T47D (cell line): ENCODE measurements around the gene MLST8.
"Not testable (repeated sequence)": the region's sequence is repeated elsewhere in the genome, so short reads cannot be mapped to it uniquely, and the experiment has no call there.

ENCODE experiments used
- DNase-seq, 2 experiments: peaks; one replicate each; pipeline versions ENCODE4 v3.0.0 to v3.0.0-alpha.2; 2011 to 2012; ENCODE audit warnings: low read depth in 1 of 2, low spot score in 1 of 2
- JUND ChIP-seq: IDR thresholded peaks from 2 replicates; pipeline ENCODE4 v1.6.1; 2012; ENCODE audit warnings: low read depth
- in situ Hi-C: cut with HindIII; loops from 2 replicates; pipeline ENCODE4 v1.10.0; 2016; ENCODE audit warnings: low sequenced_read_pairs, low pct_unique_long_range_greater_than_20kb

MLST8 gene

DNA sequence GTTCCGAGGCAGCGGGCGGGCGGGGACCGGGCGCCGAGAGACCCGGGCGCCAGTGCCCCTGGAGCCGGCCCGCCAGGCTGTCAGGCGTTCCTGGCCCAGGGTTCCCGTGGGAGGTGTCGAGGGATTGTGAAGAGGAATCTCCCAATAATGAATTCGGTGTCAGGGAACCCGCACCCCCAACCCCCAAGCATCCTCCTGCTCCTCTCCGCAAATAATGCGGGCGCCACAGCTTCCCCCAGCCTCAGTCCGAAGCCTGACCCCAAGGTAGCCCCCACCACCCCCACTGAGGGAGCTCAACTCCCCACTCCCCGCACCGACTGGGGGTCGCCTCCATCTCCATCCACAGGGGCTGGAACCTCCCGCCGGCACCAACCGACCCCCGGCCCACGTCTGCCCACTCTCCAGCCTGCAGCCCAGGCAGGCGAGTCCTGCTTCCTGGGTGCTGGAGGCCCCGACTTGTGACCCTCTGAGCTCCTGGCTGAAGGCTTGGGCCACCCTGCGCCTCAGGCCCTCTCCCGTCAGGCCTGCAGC is 8.2 kb upstream of the MLST8 start:
- in situ Hi-C loops: no loop called here
- DNase-seq: no peak
- TF ChIP-seq JUND: no peak

DNA sequence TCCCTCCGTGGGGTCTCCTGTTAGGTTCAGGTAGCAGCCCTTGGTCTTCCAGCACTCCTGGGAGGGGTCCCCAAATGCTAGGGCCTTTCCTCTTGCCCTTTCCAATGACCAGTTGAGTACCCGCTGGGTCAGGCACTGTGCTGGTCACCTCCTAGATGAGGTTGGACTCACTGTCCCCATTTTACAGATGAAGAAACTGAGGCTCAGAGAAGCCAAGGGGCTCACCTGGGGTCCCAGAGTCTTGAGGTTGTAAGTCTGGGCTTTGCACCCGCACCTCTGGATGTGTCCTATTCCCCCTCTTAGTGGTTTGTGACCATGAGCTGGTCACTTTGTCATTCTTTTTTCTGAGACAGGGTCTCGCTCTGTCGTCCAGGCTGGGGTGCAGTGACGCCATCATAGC is 7.5 kb upstream of the MLST8 start:
- in situ Hi-C loops: no loop called here
- TF ChIP-seq JUND: no peak
- DNase-seq: no peak

DNA sequence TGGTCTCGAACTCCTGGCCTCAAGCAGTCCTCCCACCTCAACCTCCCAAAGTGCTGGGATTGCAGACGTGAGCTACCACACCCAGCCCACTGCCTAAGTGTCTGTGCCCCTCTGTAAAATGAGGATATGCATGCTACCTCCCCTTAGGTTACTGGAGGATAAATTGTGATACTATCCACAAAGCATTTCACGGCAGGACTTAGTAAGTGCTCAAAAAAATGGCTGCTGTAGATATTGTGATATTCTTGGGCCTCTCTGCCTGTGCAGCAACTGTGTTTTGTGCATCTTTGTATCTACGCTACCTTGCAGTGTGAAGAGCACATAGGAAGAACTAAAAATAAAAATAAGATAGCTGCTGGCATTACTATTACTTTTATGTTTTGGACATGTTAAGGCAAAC is 7.0 kb upstream of the MLST8 start:
- no peak for TF ChIP-seq JUND
- no peak for DNase-seq
- in situ Hi-C loops: no loop called here

DNA sequence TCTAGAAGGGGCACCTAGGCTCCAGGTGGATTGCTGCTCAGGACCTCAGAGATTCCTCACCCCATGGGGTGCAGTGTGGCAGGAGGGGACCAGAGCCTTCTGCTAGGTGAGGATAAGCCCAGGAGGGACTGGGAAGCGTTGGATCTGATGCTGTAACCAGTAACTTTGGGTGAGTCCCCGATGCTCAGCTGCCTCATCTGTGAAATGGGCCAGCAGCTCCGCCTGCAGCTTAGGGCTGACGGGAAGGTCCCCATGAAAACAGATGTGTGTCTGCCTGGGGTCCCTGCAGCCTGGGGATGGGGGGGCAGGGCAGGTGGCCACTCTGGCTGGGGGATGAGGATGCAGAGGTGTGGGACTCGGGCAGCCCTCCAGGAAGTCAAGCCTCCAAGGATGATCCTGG is 6.2 kb upstream of the MLST8 start:
- DNase-seq: no peak
- in situ Hi-C loops: no loop called here
- no peak for TF ChIP-seq JUND

DNA sequence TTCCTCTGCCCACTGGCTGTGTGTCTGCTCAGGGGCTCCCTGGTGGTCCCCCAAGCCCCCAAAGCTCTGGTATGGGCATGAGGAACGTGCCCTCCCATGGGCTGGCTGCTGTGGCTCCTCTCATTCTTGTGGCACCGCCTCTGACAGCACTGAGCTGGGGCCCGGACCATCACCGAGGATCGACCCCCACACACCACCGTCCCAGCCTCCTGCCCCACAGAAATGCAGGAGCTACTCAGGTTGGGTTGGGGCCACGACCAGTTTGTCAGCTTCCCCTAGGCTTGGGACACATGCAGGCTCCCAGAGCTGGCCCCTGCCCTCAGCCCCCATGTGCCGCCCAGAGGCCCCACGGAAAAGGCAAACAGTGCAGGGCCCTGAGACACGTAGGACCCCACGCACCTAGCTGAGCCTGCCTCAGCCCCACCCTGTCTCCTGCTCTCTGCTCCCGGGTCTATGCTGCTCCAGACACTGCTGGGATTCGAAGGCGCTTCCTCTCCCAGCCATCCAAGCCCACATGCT is 5.6 kb upstream of the MLST8 start:
- in situ Hi-C loops: no loop called here
- no peak for TF ChIP-seq JUND
- no peak for DNase-seq

DNA sequence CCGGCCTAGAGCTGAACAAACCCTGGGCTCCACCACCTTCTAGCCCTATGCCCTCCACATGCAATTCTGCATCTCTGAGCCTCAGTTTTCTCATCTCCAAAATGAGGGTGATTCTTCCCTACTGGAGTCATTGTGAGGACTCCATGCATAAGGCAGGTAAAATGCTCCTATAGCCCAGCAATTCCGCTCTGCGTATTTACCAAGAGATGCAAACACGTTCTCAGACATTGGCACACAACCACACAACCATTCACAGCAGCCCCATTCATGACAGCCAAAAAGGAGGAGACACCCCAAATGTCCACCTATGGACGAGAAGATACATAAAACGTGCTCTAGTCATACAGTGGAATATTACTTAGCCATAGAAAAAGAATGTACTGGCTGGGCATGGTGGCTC is 4.9 kb upstream of the MLST8 start:
- no peak for DNase-seq
- no peak for TF ChIP-seq JUND
- in situ Hi-C loops: no loop called here

DNA sequence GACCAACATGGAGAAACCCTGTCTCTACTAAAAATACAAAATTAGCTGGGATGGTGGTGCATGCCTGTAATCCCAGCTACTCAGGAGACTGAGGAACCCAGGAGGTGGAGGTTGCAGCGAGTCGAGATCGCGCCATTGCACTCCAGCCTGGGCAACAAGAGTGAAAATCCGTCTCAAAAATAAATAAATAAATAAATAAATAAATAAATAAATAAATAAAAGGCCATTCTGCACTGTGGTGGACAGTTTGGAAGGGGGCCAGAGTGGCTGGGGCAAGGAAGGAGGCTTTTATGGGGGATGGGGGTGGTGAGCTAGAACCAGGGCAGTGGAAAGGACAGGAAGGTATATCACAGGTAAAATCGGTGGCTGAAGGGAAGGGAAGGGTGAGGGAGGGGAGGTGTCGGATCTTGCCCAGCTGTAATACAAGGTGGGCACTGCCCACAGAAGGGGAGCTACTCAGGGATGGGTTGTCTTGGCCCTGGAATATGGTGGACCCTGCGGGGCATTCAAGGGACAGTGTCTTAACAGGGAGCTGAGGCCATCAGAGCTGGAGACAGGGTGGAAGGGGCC is 2.0 kb upstream of the MLST8 start:
- in situ Hi-C loops, DNase-seq: not testable (repeated sequence)

DNA sequence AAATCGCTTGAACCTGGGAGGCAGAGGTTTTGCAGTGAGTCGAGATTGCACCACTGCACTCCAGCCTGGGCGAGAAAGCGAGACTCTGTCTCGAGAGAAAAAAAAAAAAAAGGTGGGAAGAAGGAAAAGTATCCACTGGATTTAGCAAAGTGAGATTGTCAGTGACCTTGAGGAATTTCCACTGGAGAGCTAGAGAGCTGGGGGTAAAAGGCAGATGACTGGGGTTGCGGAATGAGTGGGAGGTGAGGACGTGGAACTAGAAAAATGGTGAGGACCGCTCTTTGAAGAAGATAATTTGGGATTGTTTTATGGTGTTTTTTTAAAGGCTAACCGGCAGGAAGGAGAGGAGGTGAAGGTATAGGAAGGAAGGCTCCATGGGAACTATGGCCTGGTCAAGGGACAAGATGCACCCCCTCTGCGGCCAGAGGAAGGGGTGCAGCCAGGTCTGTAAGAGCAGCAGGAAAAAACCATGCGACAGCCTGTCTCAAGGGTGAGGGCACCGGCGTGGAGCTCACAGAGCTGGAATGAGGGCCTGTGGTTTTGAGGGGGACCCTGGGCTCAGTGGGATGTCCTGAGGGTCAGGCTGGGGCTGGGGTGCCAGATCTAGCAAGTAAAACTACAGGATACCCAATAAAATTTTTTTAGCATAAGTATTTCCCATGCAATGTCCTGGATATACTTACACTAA is 694 bp upstream of the MLST8 start:
- no peak for DNase-seq
- no peak for TF ChIP-seq JUND
- in situ Hi-C loops: no loop called here

DNA sequence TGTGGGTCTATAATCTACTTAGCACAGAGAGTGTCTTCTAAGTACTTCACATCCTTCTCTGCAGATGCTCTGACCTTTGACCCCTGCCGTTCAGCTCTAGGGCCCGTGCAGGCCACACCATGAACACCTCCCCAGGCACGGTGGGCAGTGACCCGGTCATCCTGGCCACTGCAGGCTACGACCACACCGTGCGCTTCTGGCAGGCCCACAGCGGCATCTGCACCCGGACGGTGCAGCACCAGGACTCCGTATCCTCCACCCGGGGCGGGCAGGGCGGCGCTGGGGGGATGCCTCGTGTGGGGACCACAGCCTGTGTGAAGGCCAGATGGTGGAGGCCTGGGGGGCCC is 686 bp downstream of the MLST8 start:
- in situ Hi-C loops: no loop called here
- no peak for TF ChIP-seq JUND
- no peak for DNase-seq

DNA sequence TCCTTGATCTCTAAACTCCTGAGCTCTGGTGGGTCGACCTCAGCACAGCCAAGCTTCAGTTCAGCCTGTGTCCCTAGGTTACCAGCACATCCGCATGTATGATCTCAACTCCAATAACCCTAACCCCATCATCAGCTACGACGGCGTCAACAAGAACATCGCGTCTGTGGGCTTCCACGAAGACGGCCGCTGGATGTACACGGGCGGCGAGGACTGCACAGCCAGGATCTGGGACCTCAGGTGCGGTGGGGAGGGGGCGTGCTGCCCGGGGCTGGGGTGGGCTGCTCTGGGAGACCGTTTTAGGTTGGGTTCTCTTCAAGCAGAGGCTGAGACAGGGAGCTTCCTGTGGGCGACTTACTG is 1.1 kb downstream of the MLST8 start:
- no peak for DNase-seq
- in situ Hi-C loops: no loop called here
- no peak for TF ChIP-seq JUND

DNA sequence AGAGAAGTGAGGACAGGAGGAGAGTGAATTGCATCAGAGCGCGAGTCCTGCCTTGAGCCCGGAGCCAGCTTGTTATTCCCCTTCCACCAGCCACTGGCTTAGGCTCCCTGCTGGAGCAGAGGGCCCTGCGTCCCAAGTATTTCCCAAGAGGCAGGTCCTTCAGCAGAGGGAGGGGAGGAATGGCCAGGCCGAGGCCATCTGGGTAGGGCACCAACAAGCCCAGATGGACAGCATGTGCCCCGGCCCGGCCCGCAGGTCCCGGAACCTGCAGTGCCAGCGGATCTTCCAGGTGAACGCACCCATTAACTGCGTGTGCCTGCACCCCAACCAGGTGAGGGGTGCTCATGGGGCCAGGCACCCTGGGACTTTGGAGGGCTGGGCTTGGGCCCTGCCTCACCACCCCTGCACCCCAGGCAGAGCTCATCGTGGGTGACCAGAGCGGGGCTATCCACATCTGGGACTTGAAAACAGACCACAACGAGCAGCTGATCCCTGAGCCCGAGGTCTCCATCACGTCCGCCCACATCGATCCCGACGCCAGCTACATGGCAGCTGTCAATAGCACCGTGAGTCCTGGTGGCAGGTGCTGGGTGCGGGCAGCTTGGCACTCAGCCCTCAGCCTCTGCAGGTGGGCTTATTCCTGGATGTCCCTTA is 1.7 kb downstream of the MLST8 start:
- in situ Hi-C loops: no loop called here
- no peak for TF ChIP-seq JUND
- DNase-seq: no peak

DNA sequence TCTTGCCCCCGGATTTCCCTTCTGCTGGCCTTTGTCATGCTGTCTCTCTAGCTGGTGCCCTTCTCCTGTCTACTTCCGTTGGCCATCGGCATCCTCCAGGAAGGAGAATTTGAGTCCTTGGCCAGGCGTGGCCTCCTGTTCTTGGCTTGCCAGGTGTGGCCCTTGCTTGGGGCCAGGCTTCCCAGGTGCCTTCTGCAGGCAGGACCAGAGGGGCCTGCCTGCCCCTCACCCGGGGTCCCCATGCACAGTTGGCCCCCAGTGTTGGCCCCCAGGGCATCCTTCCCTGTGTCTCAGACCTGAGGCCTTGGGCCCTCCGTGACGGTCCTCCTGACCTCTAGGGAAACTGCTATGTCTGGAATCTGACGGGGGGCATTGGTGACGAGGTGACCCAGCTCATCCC is 2.6 kb downstream of the MLST8 start:
- in situ Hi-C loops: no loop called here
- no peak for TF ChIP-seq JUND
- no peak for DNase-seq

DNA sequence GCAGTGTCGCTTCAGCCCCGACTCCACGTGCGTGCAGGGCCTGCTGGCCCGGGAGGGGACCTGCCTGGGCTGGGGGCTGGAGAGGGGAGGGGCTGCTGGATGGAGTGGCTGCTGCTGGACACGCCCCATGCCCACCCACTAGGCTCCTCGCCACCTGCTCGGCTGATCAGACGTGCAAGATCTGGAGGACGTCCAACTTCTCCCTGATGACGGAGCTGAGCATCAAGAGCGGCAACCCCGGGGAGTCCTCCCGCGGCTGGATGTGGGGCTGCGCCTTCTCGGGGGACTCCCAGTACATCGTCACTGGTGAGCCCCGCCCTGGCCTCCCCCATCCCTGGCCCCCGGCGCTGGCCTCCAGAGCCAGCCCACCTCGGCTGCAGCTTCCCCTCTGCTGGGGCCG is 3.1 kb downstream of the MLST8 start:
- in situ Hi-C loops: no loop called here
- DNase-seq: no peak
- TF ChIP-seq JUND: no peak

DNA sequence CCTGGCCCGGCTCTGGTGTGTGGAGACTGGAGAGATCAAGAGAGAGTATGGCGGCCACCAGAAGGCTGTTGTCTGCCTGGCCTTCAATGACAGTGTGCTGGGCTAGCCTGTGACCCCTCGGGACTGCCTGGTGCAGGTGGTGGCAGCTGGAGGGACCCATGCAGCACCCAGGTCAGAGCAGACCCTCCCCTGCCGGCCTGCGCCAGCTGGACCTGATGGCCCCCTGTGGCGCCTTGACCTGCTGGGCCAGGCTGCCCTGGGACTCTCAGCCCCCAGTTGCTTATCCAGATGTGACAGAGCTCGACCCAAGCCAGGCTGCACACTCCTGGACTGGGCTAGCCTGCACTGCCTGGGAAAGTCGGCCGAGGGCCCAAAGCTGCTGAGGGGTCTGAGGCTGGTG is 3.5 kb downstream of the MLST8 start:
- in situ Hi-C loops: no loop called here
- no peak for TF ChIP-seq JUND
- no peak for DNase-seq
